Measurements from ENCODE around the gene MYOM1.

DNA sequence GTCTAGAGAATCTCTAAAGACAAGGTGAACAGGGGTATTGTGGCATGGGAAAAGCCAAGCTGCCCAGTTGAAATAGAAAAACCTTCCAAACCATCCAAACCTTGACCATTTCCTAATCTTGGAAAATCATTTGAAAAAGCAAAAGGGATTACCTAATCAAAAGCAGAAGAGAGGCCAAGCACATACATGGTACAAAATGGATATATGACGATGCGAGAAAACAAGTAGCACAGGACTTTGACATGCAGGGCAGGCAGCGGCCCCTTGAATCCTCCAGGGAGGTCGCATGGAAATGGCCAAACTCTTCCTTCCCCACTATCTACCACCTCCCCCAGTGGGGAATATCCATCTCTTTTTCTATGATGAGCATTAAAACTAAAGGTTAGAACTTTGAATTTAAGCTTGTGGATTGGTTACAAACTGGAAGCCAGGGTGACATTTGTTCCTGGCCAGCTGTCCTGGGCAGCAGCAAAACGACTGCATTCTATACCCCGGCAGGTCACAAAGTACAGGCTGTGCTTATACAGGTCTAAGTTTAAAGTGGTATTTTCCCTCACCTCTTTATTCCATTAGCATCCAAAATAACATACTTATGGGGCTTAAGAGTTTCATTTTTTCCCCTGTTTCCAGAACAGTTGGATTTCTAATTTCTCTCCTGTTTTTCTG is 24.7 kb downstream of the MYOM1 start:
- TF ChIP-seq, protein P1, sequence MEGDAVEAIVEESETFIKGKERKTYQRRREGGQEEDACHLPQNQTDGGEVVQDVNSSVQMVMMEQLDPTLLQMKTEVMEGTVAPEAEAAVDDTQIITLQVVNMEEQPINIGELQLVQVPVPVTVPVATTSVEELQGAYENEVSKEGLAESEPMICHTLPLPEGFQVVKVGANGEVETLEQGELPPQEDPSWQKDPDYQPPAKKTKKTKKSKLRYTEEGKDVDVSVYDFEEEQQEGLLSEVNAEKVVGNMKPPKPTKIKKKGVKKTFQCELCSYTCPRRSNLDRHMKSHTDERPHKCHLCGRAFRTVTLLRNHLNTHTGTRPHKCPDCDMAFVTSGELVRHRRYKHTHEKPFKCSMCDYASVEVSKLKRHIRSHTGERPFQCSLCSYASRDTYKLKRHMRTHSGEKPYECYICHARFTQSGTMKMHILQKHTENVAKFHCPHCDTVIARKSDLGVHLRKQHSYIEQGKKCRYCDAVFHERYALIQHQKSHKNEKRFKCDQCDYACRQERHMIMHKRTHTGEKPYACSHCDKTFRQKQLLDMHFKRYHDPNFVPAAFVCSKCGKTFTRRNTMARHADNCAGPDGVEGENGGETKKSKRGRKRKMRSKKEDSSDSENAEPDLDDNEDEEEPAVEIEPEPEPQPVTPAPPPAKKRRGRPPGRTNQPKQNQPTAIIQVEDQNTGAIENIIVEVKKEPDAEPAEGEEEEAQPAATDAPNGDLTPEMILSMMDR (IDR thresholded peaks at IDR 0.05; ENCODE audit: low read depth, low read length) = no peak
- no peak for TF ChIP-seq EZH2phosphoT487 (IDR thresholded peaks at IDR 0.05; ENCODE audit: low read depth)

Measured in OCI-LY3 (cell line).